NCI-H226 (cell line): ENCODE results near the gene PCDHGA8.
"Not testable (repeated sequence)": the region's sequence is repeated elsewhere in the genome, so short reads cannot be mapped to it uniquely, and the experiment has no call there.

Experiments used
- DNase-seq: peaks from one replicate; pipeline ENCODE4 v3.0.0-alpha.2; 2015

Gene PCDHGA8

DNA sequence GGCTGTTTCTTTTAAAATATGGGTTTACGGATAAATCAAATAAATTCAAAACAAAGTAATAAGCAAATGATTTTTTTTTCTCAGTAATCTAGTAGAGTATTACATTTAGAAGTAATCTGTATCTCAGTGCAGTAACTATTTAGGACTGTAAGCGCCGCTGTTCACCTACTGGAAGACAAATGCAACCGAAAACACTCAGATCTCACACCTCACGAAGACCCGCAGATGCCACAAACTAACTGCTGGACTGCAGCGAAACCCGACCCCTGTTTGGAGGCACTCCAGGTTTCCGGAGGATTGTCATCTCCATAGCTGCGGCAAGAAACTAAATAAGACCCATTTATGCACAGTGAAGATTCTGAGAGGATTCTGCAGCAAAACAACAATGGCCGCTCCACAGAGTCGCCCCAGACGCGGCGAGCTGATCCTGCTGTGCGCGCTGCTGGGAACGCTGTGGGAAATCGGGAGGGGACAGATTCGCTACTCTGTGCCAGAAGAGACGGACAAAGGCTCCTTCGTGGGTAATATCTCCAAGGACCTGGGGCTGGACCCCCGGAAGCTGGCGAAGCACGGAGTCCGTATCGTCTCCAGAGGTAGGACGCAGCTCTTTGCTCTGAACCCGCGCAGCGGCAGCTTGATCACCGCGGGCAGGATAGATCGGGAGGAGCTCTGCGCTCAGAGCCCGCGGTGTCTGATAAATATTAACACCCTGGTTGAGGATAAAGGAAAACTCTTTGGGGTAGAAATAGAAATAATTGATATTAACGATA lies at the start of gene PCDHGA8:
Gene PCDHGA8, plus strand, starts transcription at position 205 of the 770 bp plus-strand sequence. Its CDS starts 181 bp downstream, at position 386.
- no peak for DNase-seq

DNA sequence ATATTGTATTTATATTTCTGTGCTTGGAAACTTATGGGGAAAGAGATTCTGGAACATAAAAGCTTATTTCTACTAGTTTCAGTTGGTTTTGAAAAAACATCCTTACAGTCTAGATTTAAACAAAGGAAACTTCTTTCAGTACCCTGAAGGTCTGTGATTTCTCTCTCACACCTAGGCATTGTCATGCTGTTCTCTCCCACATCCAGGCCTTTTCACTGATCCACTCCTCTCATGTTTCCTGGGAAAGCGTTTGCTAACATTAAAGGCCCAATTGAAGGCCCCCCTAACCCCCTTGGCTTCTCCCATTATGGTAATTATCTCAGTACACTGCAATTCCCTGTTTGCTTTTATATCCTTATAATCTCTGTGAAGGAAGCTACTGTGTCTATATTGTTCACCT lies 49.7 kb upstream of the PCDHGA8 start:
- no peak for DNase-seq

DNA sequence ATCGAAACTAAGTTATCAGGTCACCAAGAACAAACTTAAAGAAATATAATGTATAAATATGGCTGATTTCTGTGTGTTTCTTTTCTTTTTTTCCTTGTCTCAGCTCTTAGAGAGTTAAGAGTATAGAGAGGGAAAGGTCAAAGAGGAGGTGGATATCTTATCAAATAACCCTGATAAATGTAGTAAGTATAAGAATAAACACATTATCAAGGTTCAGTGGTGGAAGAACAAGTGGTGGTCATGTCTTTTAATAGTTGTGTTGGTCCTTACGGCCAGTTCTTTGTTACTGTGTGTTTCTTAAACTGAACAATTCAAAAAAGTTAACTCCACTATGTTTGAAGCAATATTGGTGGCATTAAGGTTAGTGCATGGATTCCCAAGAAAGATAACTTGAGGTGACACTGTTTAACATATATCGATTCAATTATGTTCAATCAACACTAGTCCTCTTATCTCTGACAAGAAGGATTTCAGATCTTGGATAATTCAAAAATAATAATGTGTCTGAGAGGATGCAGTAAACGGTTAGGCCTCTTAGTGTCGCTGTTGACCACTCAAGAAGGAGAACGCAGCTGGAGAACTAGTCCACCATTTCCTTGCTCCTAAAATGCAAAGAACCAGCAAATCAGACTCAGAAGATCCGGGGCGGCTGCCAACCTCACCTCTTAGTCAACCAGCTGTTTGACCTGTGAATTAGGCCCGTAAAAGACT lies 49.0 kb upstream of the PCDHGA8 start, which contains the start of gene PCDHGA3:
Gene PCDHGA3, plus strand, starts transcription at position 588 of the 711 bp plus-strand sequence. CDS start 205 bp downstream, outside the sequence.
- DNase-seq = no peak

DNA sequence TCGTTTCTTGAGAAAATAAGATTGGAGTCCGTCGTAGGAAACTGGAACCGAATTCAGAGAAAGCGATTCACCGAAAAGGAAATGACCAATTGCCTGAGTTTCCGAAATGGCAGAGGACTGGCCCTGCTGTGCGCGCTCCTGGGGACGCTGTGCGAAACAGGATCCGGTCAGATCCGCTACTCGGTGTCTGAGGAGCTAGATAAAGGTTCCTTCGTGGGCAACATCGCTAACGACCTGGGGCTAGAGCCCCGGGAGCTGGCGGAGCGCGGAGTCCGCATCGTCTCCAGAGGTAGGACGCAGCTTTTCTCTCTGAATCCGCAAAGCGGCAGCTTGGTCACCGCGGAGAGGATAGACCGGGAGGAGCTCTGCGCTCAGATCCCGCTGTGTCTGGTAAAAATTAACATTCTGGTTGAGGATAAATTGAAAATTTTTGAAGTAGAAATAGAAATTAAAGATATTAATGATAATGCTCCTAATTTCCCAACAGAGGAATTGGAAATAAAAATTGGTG lies 48.4 kb upstream of the PCDHGA8 start:
- no peak for DNase-seq

DNA sequence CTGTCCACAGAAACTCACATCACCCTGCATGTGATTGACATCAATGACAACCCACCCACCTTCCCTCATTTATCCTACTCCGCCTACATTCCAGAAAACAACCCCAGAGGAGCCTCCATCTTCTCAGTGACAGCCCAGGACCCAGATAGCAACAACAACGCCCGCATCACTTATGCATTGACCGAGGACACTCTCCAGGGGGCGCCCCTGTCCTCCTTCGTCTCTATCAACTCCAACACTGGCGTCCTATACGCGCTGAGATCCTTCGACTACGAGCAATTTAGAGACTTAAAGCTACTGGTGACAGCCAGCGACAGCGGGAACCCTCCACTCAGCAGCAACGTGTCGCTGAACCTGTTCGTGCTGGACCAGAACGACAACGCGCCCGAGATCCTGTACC lies 47.1 kb upstream of the PCDHGA8 start:
- DNase-seq = no peak

DNA sequence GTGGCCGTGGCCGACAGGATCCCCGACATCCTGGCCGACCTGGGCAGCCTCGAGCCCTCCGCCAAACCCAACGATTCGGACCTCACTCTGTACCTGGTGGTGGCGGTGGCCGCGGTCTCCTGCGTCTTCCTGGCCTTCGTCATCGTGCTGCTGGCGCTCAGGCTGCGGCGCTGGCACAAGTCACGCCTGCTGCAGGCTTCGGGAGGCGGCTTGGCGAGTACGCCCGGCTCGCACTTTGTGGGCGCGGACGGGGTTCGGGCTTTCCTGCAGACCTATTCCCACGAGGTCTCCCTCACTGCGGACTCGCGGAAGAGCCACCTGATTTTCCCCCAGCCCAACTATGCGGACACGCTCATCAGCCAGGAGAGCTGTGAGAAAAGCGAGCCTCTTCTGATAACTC lies 46.4 kb upstream of the PCDHGA8 start:
- DNase-seq = not testable (repeated sequence)

DNA sequence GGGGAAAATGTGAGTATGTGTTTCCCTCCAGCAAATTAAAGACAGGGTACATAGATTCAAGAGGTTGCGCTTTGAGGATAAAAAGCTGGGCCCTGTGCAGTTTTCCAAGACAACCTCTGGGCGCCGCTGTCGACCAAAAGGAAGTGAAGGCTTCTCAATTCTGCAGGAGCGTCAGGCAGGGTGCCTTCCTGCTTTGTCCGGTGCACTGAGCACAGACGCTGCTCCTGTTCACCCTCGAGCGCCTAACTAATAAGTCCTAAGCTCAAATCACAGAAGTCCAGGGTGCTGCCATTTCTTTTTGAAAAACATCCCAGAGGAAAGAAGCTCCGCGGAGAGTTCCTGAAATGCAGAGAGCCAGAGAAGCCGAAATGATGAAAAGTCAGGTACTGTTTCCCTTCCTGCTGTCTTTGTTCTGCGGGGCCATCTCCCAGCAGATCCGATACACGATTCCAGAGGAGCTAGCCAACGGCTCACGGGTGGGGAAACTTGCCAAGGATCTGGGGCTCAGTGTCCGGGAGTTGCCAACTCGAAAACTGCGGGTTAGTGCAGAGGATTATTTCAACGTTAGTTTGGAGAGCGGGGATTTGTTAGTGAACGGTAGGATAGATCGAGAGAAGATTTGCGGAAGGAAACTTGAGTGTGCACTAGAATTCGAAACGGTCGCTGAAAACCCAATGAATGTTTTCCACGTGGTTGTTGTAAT lies 42.4 kb upstream of the PCDHGA8 start, which contains the start of gene PCDHGB1:
Gene PCDHGB1, plus strand, starts transcription at position 183 of the 703 bp plus-strand sequence. Its CDS starts 162 bp downstream, at position 345.
- DNase-seq = peak; percentile 38

DNA sequence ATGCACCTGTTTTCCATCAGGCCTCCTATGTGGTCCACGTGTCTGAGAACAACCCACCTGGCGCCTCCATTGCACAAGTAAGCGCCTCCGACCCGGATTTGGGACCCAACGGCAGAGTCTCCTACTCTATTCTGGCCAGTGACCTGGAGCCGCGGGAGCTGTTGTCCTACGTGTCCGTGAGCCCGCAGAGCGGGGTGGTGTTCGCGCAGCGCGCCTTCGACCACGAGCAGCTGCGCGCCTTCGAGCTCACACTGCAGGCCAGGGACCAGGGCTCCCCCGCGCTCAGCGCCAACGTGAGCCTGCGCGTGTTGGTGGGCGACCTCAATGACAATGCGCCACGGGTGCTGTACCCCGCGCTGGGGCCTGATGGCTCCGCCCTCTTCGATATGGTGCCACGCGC lies 40.8 kb upstream of the PCDHGA8 start:
- no peak for DNase-seq

DNA sequence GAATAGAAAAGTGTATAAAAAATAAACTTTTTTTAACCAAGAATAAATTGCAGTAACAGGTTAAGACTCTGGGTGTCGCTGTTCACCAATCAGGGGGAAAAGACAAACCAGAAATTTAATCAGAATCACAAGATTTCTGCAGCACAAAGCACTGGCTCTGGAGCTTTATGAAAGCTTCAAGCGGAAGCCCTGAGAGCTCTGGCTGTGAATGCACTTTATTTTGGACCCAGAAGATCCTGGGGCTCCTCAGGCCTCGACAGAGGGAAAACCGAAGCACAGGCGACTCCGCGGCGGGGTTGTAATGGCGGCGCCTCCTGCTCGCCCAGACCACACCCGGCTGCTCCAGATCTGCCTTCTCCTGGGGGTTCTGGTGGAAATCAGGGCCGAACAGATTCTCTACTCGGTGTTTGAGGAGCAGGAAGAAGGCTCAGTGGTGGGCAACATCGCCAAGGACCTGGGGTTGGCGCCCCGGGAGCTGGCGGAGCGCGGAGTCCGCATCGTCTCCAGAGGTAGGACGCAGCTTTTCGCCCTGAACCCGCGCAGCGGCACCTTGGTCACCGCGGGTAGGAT lies 37.4 kb upstream of the PCDHGA8 start, which contains the start of gene PCDHGA4:
Gene PCDHGA4, plus strand, starts transcription at position 122 of the 570 bp plus-strand sequence. Its CDS starts 87 bp downstream, at position 209.
- no peak for DNase-seq

DNA sequence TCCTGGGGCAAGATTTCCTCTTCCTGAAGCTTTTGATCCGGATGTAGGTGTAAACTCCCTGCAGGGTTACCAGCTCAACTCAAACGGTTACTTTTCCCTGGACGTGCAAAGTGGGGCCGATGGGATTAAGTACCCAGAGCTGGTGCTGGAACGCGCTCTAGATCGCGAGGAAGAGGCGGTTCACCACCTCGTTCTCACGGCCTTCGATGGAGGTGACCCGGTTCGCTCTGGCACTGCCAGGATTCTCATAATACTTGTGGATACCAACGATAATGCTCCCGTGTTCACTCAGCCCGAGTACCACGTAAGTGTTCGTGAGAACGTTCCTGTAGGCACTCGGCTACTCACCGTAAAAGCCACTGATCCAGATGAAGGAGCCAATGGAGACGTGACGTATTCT lies 36.8 kb upstream of the PCDHGA8 start:
- no peak for DNase-seq

DNA sequence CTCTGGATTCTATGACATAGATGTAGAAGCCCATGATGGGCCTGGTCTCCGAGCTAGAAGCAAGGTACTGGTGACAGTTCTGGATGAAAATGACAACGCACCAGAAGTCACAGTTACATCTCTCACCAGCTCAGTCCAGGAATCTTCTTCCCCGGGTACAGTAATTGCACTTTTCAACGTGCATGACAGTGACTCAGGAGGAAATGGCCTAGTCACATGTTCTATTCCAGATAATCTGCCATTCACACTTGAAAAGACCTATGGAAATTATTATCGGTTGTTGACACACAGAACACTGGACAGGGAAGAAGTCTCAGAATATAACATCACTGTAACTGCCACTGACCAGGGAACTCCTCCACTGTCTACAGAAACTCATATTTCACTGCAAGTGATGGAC lies 36.3 kb upstream of the PCDHGA8 start:
- DNase-seq = no peak

DNA sequence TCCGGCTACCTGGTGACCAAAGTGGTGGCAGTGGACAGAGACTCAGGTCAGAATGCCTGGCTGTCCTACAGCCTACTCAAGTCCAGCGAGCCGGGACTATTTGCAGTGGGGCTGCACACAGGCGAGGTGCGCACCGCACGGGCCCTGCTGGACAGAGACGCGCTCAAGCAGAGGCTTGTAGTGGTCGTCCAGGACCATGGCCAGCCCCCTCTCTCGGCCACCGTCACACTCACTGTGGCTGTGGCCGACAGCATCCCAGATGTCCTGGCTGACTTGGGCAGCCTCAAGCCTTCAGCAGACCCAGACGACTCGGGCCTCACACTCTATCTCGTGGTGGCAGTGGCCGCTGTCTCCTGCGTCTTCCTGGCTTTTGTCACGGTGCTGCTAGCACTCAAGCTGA lies 35.5 kb upstream of the PCDHGA8 start:
- DNase-seq = no peak

DNA sequence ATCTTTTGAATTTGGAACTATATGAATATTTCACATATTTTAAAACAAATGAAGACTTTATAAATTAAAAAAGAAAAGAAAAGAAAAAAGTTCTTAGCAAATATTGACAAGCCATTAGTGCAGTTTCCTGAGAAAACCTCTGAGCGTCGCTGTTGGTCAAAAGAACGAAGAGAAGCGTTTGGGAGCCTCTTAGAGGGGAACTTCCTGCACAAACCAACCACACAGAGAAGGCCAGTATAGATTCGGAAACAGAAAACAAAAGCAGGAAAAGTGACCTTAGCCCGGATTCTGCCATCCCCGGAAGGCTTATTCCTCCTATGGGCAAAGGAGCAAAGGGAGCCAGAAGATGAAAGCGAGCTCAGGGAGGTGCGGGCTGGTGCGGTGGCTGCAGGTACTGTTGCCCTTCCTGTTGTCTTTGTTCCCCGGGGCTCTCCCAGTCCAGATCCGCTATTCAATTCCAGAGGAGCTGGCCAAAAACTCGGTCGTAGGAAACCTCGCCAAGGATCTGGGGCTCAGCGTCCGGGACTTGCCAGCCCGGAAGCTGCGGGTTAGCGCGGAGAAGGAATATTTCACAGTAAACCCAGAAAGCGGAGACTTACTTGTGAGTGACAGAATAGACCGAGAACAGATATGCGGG lies 32.5 kb upstream of the PCDHGA8 start, which contains the start of gene PCDHGB2:
Gene PCDHGB2, plus strand, starts transcription at position 205 of the 637 bp plus-strand sequence. Its CDS starts 142 bp downstream, at position 347.
- DNase-seq = peak; percentile 14

DNA sequence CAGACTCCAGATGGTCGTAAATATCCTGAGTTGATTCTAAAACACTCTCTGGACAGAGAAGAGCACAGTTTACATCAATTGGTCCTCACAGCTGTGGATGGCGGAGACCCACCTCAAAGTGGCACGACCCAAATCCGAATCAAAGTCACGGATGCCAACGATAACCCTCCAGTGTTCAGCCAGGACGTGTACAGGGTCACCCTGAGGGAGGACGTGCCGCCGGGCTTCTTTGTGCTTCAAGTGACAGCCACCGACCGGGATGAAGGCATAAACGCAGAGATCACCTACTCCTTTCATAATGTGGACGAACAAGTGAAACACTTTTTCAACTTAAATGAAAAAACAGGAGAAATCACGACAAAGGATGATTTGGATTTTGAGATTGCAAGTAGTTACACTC lies 31.7 kb upstream of the PCDHGA8 start:
- DNase-seq = no peak

DNA sequence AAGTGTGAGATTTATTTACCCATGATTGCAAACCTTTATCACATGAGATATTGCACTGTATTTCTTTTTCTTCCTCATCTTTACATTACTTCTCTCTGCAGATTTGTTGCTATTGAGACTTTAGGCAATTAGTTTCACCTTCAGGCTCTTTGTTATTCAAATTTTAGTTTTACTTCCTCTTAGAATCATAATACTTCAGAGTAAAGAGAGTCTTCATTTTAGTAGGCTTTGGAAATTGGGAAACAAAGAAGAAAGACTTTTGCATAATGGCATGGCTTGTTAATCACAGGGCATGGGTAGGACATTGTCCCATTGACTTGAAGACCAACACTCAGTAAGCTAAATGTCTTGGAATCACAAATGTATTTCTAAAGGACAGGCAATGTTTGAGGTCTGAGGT lies 29.7 kb upstream of the PCDHGA8 start:
- DNase-seq = no peak

DNA sequence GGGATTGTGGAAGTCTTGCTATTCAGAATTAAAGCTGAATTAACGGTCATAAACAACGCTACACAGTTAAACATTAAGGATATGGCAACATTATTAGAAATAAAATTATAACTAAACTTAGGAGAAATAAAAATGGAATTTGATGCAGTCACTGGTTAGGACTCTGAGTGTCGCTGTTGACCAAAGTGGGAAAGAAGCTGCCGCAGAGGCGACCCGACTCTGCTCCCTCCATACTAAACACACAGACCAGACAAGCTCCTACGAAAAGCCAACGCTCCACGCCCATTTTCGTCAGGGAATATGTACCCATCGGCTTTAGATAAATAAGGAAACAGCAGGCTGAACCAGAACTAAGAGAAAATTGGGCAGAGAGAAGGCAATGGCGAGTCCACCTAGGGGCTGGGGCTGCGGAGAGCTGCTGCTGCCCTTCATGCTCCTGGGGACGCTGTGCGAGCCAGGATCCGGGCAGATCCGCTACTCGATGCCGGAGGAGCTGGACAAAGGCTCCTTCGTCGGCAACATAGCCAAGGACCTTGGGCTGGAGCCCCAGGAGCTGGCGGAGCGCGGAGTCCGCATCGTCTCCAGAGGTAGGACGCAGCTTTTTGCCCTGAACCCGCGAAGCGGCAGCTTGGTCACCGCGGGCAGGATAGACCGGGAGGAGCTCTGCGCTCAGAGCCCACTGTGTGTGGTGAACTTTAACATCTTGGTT lies 28.3 kb upstream of the PCDHGA8 start, which contains the start of gene PCDHGA5:
Gene PCDHGA5, plus strand, starts transcription at position 211 of the 709 bp plus-strand sequence. Its CDS starts 169 bp downstream, at position 380.
- DNase-seq = no peak

DNA sequence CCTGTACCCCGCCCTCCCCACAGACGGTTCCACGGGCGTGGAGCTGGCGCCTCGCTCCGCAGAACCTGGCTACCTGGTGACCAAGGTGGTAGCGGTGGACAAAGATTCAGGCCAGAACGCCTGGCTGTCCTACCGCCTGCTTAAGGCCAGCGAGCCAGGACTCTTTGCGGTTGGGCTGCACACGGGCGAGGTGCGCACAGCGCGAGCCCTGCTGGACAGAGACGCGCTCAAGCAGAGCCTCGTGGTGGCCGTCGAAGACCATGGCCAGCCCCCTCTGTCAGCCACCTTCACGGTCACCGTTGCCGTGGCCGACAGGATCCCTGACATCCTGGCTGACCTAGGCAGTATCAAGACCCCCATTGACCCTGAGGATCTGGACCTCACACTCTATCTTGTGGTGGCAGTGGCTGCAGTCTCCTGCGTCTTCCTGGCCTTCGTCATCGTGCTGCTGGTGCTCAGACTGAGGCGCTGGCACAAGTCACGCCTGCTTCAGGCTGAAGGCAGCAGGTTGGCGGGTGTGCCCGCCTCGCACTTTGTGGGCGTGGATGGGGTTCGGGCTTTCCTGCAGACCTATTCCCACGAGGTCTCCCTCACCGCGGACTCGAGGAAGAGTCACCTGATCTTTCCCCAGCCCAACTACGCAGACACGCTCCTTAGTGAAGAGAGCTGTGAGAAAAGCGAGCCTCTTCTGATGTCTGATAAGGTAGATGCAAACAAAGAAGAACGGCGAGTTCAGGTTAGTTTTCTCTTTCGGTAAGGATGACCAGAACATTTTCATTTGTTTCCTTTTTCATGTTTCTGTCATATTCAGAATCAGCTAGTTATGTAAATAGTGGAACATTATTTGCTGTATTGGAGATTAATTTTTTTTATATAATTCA lies 26.2 kb upstream of the PCDHGA8 start:
- DNase-seq = no peak

DNA sequence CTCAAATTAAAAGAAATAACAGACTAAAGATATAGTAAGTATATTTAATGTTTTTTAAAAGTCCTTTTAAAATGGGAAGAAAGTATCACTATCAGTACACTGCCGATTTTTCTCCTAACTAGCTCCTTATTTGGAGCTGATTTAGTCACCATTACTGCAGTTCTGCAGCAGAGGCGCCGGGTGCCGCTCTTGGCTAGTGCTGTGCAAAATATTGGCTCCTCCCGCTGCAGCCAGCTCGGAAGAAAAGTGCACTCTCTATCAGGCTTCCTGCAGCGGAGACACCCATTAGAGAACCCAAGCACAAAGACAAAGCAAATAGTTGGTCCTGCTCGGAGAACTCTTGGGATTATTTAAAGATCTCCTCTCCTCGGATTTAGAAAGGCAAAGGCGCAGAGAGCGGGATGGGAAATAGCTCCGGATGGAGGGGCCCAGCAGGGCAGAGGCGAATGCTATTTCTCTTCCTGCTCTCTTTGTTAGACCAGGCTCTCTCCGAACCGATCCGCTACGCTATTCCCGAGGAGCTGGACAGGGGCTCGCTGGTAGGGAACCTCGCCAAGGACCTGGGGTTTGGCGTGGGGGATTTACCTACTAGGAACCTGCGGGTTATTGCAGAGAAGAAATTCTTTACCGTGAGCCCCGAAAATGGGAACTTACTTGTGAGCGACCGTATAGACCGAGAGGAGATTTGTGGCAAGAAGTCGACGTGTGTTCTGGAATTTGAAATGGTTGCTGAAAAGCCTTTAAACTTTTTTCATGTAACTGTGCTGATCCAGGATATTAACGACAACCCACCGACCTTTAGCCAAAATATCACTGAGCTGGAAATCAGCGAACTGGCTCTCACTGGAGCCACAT lies 22.2 kb upstream of the PCDHGA8 start, which contains the start of gene PCDHGB3:
Gene PCDHGB3, plus strand, starts transcription at position 249 of the 855 bp plus-strand sequence. Its CDS starts 153 bp downstream, at position 402.
- DNase-seq = peak; percentile 56
